GM12873 (cell line): ENCODE measurements around the gene HOXA13.

ENCODE experiments used
- TF ChIP-seq, protein P1 (sequence below): IDR thresholded peaks from 2 replicates; pipeline ENCODE4 v1.5.1; 2012; ENCODE audit warnings: low read depth, mild to moderate bottlenecking, moderate library complexity, low read length, control low read depth; ENCODE audit not compliant: insufficient read depth; ENCODE audit errors: missing control alignments

Gene HOXA13

DNA sequence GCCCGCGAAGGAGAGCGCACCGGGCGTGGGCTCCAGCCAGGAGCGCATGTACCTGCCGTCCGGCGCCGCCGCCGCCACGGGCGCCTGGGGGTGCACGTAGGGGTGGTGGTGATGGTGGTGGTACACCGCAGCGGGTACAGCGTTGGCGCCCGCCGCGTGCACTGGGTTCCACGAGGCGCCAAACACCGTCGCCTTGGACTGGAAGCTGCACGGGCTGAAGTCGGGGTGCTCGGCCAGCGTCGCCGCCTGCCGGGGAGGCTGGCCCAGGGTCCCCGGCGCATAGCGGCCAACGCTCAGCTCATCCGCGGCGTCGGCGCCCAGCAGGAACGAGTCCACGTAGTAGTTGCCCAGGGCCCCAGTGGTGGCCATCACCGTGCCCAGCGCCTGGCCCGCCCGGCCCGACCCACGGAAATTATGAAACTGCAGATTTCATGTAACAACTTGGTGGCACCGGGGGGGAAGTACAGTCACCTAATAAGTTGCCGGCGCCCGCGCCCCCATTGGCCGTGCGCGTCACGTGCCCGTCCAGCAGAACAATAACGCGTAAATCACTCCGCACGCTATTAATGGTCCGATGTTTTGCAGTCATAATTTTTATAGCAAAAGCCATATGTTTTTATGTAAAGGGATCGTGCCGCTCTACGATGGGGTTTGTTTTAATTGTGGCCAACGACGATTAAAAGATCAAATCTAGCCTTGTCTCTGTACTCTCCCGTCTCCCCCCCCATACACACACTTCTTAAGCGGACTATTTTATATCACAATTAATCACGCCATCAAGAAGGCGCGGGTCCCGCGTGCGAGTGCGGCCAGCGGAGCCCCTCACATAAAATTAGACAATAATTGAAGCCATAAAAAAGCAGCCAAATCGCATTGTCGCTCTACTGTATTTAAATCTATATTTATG, 34.5 kb downstream of the HOXA13 start, which contains the start of gene HOXA9:
HOXA9 (minus strand) TSS at position 449 of the 907 bp plus-strand sequence; CDS start at position 369, 80 bp downstream.
- TF ChIP-seq, protein P1, sequence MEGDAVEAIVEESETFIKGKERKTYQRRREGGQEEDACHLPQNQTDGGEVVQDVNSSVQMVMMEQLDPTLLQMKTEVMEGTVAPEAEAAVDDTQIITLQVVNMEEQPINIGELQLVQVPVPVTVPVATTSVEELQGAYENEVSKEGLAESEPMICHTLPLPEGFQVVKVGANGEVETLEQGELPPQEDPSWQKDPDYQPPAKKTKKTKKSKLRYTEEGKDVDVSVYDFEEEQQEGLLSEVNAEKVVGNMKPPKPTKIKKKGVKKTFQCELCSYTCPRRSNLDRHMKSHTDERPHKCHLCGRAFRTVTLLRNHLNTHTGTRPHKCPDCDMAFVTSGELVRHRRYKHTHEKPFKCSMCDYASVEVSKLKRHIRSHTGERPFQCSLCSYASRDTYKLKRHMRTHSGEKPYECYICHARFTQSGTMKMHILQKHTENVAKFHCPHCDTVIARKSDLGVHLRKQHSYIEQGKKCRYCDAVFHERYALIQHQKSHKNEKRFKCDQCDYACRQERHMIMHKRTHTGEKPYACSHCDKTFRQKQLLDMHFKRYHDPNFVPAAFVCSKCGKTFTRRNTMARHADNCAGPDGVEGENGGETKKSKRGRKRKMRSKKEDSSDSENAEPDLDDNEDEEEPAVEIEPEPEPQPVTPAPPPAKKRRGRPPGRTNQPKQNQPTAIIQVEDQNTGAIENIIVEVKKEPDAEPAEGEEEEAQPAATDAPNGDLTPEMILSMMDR, result no peak

GRCh38 chr7:27164367-27165088, 35.4 kb downstream of the HOXA13 start:
- TF ChIP-seq, protein P1, result no peak

DNA sequence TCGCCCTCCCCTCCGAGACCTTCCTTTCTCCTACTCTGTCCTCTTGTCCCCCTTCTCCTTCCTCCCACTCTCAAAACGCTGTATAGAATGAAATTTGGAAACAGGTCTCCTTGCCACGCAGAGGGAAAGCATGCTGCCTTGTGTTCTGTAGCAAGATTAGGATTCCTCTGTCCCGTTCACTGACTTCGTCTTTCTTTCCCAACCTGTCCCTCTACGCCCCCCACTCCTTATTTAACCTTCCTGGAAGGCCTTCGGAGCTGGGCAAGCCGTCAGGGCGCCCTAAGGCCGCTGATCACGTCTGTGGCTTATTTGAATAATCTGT, 35.9 kb downstream of the HOXA13 start:
- TF ChIP-seq, protein P1, result no peak

DNA sequence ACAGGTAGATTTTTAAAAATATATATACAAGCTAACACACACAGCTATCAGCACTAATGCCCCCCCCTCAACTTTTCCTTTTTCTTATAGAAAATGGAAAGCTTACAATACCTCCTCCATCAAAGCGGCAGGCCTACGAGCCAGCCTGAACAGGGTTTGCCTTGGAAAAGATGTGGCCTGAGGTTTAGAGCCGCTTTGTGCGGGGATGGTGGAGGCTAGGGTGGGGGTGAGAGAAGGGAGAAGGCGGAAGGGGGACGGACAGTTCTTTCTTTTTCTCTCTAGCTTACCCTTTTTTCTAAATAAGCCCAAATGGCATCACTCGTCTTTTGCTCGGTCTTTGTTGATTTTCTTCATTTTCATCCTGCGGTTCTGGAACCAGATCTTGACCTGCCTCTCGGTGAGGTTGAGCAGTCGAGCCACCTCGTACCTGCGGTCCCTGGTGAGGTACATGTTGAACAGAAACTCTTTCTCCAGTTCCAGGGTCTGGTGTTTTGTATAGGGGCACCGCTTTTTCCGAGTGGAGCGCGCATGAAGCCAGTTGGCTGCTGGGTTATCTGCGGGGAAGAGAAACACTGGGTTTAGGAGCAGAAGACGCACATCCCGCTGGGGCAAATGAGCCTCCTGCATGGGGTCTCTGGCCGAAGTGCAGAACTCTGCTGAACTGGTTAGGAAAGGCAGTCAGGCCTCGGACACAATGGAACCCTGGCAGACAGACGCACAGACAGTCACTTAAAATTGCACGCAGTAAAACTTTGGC, 36.4 kb downstream of the HOXA13 start:
- TF ChIP-seq, protein P1, result no peak

DNA sequence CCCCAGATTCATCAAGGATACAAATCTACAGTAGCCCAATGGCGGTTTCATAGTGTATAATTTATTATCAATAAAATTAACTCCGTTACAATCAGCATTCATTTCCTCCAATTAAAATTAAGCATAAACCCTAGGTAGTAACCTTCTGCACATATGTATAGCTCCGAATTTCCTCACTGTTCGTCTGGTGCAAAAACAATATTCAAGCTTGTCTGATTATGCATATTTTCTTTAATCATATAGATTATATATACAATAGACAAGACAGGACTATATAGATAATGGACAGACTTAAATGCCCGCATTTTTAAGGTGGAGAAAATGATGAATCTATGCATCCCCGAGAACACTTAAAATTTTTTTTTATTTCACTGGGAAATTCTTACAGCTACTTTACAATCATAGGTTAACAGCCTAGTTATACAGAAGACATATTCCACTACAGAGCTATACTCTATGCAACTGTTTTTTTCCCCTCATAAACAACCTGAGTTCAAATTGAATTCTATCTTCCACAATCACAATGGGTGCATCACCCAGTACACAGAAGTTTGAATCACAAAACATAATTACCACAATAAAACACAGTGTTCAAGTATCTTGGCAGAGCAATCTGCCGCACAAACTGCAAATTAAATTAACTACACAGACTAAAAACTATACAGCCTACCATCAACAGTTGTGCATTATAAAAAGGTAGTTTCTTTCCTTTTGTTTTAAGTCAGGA, 37.2 kb downstream of the HOXA13 start:
- TF ChIP-seq, protein P1, result no peak

- TF ChIP-seq, protein P1, result no peak
Measured at GRCh38 chr7:27161721-27162560, 38.0 kb downstream of the HOXA13 start.
